IPS DF 6.9 (cell line): ENCODE results near the gene STK32B.
"Not testable (repeated sequence)": the region's sequence is repeated elsewhere in the genome, so short reads cannot be mapped to it uniquely, and the experiment has no call there.

Source experiments
- DNase-seq: peaks from one replicate; pipeline ENCODE4 v3.0.0-alpha.2; 2013; ENCODE audit warnings: low read depth, low spot score
- H3K27ac ChIP-seq: one replicate; pipeline ENCODE4 v1.5.1; 2013; ENCODE audit warnings: low read length, control low read depth
- H3K27me3 ChIP-seq: 2 replicates; pipeline ENCODE4 v1.6.1; 2013; ENCODE audit warnings: mild to moderate bottlenecking, low read length; ENCODE audit not compliant: control insufficient read depth, insufficient read depth
- H3K36me3 ChIP-seq: 2 replicates; pipeline ENCODE4 v1.6.1; 2013; ENCODE audit warnings: low read length; ENCODE audit not compliant: control insufficient read depth, insufficient read depth
- H3K4me1 ChIP-seq: 2 replicates; pipeline ENCODE4 v1.6.1; 2013; ENCODE audit warnings: low read length; ENCODE audit not compliant: control insufficient read depth, insufficient read depth
- H3K4me3 ChIP-seq: 2 replicates; pipeline ENCODE4 v1.5.1; 2013; ENCODE audit warnings: mild to moderate bottlenecking, low read length
- H3K9me3 ChIP-seq: 2 replicates; pipeline ENCODE4 v1.6.1; 2013; ENCODE audit warnings: low read length, inconsistent platforms; ENCODE audit not compliant: control insufficient read depth, insufficient read depth
- WGBS: extraction: QIAGEN DNeasy Blood & Tissue Kit; methylation state at CpG from one replicate; pipeline ENCODE4 v1.1.7; 2013; ENCODE audit warnings: mixed read lengths, missing lambda C conversion rate; ENCODE audit not compliant: insufficient read length, insufficient coverage; 5-methylcytosine and 5-hydroxymethylcytosine counted together

The STK32B gene

GRCh38 chr4:5168891-5169290 lies 117.6 kb downstream of the STK32B start:
- Histone ChIP-seq H3K27ac (no peak overlapping the region), H3K9me3 (no peaks in the 10 kb centered on the region), H3K4me1 (no peaks in the 10 kb centered on the region; the same call in 1 of the 2 replicates), H3K27me3 (no peaks in the 10 kb centered on the region), H3K4me3 (no peak overlapping the region), H3K36me3 (no peaks in the 10 kb centered on the region)
- no peak for DNase-seq
- no CpG with 5 or more reads among the region's 5 CpGs for WGBS

DNA sequence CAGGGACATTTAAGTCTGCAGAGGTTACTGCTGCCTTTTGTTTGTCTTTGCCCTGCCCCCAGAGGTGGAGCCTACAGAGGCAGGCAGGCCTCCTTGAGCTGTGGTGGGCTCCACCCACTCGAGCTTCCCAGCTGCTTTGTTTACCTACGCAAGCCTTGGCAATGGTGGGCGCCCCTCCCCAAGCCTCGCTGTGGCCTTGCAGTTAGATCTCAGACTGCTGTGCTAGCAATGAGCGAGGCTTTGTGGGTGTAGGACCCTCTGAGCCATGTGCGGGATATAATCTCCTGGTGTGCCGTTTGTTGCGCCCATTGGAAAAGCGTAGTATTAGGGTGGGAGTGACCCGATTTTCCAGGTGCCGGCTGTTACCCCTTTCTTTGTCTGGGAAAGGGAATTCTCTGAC lies 124.6 kb downstream of the STK32B start:
- H3K4me3 ChIP-seq, H3K4me1 ChIP-seq, H3K36me3 ChIP-seq, H3K27ac ChIP-seq, H3K9me3 ChIP-seq, H3K27me3 ChIP-seq, DNase-seq: not testable (repeated sequence)
- WGBS: no CpG with 5 or more reads among the region's 11 CpGs

DNA sequence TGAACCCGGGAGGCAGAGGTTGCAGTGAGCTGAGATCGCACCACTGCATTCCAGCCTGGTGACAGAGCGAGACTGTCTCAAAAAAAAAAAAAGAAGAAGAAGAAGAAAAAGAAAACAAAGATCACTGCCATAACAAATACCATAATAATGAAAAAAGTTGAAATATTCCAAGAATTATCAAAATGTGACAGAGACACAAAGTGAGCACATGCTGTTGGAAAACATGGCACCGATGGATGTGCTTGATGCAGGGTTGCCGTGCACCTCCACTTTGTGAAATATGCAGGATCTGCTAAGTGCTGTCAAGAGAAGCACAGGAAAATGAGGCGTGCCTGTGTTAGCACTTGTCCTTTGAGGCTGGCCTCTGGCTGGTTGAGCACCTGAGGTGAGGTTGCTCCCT lies 133.3 kb downstream of the STK32B start:
- Histone ChIP-seq H3K4me3 (no peak overlapping the region), H3K27ac (no peak overlapping the region), H3K4me1 (no peaks in the 10 kb centered on the region), H3K9me3 (no peaks in the 10 kb centered on the region), H3K27me3 (no peaks in the 10 kb centered on the region), H3K36me3 (no peaks in the 10 kb centered on the region)
- no peak for DNase-seq
- WGBS: no CpG with 5 or more reads among the region's 6 CpGs

DNA sequence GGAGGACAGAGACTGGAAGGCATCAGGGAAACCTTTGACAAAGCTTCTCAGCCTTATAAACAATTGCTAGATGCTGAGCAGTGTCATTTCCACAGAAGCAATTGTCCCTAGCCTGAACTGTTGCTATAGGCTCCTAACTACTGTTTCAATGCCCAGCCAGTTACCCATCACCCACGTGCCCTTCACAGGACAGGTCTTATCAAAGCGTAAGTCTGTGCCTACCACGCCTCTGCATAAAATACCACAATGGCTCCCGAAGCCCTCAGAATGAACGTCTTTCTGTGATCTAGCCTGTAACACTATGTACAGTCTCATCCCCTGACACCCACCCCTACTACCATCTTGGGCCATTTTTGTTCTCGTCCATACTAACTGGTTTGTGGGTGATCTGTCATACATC lies 134.3 kb downstream of the STK32B start:
- WGBS: no CpG with 5 or more reads among the region's 6 CpGs
- no peak overlapping the region for H3K27ac ChIP-seq
- no peak for DNase-seq
- H3K27me3 ChIP-seq: no peaks in the 10 kb centered on the region
- no peaks in the 10 kb centered on the region for H3K9me3 ChIP-seq
- H3K4me1 ChIP-seq: no peaks in the 10 kb centered on the region
- no peak overlapping the region for H3K4me3 ChIP-seq
- H3K36me3 ChIP-seq: no peaks in the 10 kb centered on the region

DNA sequence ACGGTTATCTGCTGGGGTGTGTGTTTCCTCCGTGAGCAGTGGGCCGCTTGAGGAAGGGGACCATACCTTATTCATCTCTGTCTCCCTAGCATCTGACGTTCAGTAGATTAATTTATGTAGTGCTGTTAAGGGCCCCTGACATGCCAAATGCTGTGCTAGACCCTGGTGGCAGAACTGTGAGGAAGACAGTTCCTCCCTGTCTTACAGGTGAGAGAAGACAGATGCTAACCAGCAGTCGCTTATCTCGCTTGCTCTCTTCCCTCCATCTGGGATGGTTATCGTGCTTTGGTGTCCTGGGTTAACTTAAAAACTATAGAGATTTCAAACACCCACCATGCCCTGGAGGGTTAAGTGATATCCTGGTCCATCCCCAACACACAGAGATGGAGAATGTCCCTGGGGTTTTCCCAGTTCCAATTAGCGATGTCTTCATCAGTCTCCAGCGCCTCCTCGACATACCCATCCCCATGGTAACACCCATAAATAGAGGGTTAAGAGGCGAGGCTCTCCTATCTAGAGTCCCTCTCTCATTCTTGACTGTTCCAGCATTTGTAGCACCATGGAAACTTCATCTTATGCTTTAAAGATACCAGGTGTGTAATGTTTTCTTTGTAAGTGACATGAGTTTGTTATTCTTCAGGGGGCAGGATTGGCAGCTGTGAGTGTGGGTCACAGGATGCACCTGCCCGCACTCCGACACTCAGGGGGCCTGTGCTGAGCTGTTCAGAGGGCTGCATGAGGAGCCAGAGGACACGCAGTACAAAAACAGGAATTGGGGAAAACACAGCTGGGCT lies 135.2 kb downstream of the STK32B start:
- DNase-seq: no peak
- Histone ChIP-seq H3K4me1 (no peaks in the 10 kb centered on the region), H3K4me3 (no peak overlapping the region), H3K9me3 (no peaks in the 10 kb centered on the region), H3K27me3 (no peaks in the 10 kb centered on the region), H3K36me3 (no peaks in the 10 kb centered on the region), H3K27ac (no peak overlapping the region)
- no CpG with 5 or more reads among the region's 14 CpGs for WGBS

DNA sequence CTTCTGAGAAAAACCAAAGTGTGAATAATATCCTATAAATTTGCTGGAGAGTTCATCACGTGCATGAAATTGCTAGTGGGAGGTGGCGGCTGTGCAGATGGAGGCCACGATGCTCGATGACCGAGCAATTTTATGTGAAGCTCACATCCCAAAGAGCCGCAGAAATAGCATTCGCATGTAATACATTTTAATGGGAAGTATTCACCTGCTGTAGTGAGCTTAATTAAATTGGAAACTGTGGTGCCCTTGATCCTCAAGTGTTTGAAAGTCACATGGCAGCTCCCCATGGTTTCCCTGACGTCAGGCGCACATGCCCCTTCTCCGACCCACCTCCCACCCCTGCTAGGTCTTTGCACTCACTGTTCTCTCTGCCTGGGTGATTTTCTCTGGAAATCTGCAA lies 136.8 kb downstream of the STK32B start:
- Histone ChIP-seq H3K9me3 (no peaks in the 10 kb centered on the region), H3K4me3 (no peak overlapping the region), H3K27ac (no peak overlapping the region), H3K27me3 (no peaks in the 10 kb centered on the region), H3K4me1 (no peaks in the 10 kb centered on the region), H3K36me3 (no peaks in the 10 kb centered on the region)
- no peak for DNase-seq
- WGBS: no CpG with 5 or more reads among the region's 10 CpGs

DNA sequence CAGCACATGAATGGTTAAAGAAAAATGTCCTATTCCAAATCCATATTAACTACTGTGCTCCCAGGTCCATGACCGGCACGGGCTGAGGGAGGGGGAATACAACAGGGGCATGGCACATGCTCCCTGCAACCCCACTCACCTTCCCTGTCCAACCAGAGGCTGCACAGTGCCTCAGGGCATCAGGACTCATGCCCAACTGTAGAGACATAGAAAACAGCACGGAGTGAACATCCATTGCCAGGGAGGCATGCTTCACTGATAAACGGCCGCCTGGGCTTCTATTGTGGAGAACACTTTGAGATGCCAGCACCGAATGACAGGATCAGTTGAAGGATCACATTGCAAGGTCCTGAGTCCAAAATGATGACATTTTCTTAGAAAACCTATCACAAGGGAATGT lies 140.6 kb downstream of the STK32B start:
- no peak for DNase-seq
- H3K27me3 ChIP-seq: no peaks in the 10 kb centered on the region
- WGBS: no CpG with 5 or more reads among the region's 6 CpGs
- H3K9me3 ChIP-seq: no peaks in the 10 kb centered on the region
- H3K4me1 ChIP-seq: no peaks in the 10 kb centered on the region
- H3K36me3 ChIP-seq: no peaks in the 10 kb centered on the region
- no peak overlapping the region for H3K4me3 ChIP-seq
- no peak overlapping the region for H3K27ac ChIP-seq

DNA sequence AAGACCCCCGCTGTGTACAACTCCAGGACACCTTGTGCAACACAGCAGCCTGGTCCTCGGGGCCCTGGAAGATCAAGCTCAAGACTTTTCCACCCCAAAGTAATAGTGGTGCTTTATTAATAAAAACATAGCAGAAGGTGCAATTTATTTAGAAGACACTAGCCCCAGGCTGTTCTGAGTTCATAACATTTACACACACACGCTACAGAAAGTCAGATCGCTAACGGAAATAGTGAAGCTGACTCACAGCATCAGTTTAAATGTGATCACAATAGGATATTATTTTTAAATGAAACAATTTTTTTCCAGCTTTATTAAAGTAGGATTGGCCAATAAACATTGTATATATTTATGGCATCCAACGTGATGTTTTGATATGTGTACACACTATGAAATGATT lies 141.0 kb downstream of the STK32B start:
- no peaks in the 10 kb centered on the region for H3K36me3 ChIP-seq
- no peaks in the 10 kb centered on the region for H3K4me1 ChIP-seq
- H3K27ac ChIP-seq: no peak overlapping the region
- H3K9me3 ChIP-seq: no peaks in the 10 kb centered on the region
- no peak overlapping the region for H3K4me3 ChIP-seq
- no CpG with 5 or more reads among the region's 6 CpGs for WGBS
- no peak for DNase-seq
- H3K27me3 ChIP-seq: no peaks in the 10 kb centered on the region

DNA sequence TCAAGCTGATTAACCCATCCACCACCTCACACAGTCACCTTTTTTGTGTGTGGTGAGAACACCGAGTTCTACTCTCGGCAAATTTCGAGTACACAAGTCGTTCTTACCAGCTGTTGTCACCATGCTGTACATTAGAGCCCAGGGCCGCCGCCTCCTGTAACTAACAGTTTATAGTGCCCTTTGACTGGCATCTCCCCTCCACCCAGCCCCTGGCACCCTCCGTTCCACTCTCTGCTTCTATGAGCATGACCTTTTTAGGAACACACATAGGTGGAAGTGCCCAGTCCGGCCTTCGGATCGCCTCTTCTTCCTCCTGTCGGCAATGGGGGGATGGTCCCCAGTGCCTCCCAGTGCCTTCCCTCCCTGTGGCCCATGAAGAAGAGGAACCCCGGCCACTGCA lies 141.4 kb downstream of the STK32B start:
- Histone ChIP-seq H3K4me1 (no peaks in the 10 kb centered on the region), H3K27ac (no peak overlapping the region), H3K4me3 (no peak overlapping the region), H3K9me3 (no peaks in the 10 kb centered on the region), H3K36me3 (no peaks in the 10 kb centered on the region), H3K27me3 (no peaks in the 10 kb centered on the region)
- WGBS: no CpG with 5 or more reads among the region's 12 CpGs
- no peak for DNase-seq

- Histone ChIP-seq H3K27me3 (no peaks in the 10 kb centered on the region), H3K4me1 (peaks cover 7% of the 10 kb centered on the region; the same call in 1 of the 2 replicates), H3K27ac (no peak overlapping the region), H3K4me3 (no peak overlapping the region), H3K9me3 (no peaks in the 10 kb centered on the region), H3K36me3 (no peaks in the 10 kb centered on the region)
- no peak for DNase-seq
- no CpG with 5 or more reads among the region's 7 CpGs for WGBS
Observed at GRCh38 chr4:5198656-5199541, 147.6 kb downstream of the STK32B start.
